Measurements from ENCODE around the gene CHFR. TPM values are rescaled to one million over a fixed set of nuclear protein-coding genes. Genes with fewer than 3 reads are reported as not detected.

The CHFR gene
- total RNA-seq, 4 donors from 2014 or later: 6.1 to 54.0 (median 21.5) TPM

GRCh38 chr12:132807295-132808092, 79.9 kb downstream of the CHFR start:
- TF ChIP-seq POLR2A (IDR thresholded peaks at IDR 0.05): no peak
- TF ChIP-seq CTCF (IDR thresholded peaks at IDR 0.05): no peak

GRCh38 chr12:132806857-132807256, 80.5 kb downstream of the CHFR start:
- no peaks in the 10 kb centered on the region for H3K4me1 ChIP-seq
- H3K27me3 ChIP-seq: no peaks in the 10 kb centered on the region
- intact Hi-C loops (cut with DNase I; ENCODE audit: low total_unique reads): no loop called here
- no peak overlapping the region for H3K4me3 ChIP-seq
- no peaks in the 10 kb centered on the region for H3K9me3 ChIP-seq
- H3K36me3 ChIP-seq: no peaks in the 10 kb centered on the region
- DNase-seq: no peak
- H3K27ac ChIP-seq: no peak overlapping the region
- TF ChIP-seq CTCF (IDR thresholded peaks at IDR 0.05): no peak
- TF ChIP-seq POLR2A (IDR thresholded peaks at IDR 0.05): no peak

More at GRCh38 chr12:132807295-132808092, 79.9 kb downstream of the CHFR start:
- Histone ChIP-seq H3K9me3 (no peaks in the 10 kb centered on the region), H3K4me3 (no peak overlapping the region), H3K27me3 (no peaks in the 10 kb centered on the region), H3K36me3 (no peaks in the 10 kb centered on the region), H3K4me1 (no peaks in the 10 kb centered on the region), H3K27ac (no peak overlapping the region)
- intact Hi-C loops (cut with DNase I; ENCODE audit: low total_unique reads): no loop called here
- DNase-seq: no peak

- Histone ChIP-seq H3K27me3 (no peaks in the 10 kb centered on the region), H3K9me3 (no peaks in the 10 kb centered on the region), H3K4me3 (no peak overlapping the region), H3K4me1 (no peaks in the 10 kb centered on the region), H3K36me3 (no peaks in the 10 kb centered on the region), H3K27ac (no peak overlapping the region)
- intact Hi-C loops (cut with DNase I; ENCODE audit: low total_unique reads): no loop called here
- TF ChIP-seq CTCF (IDR thresholded peaks at IDR 0.05): no peak
- no peak for TF ChIP-seq POLR2A (IDR thresholded peaks at IDR 0.05)
- no peak for DNase-seq
Observed at GRCh38 chr12:132804426-132804861, 83.0 kb downstream of the CHFR start.

GRCh38 chr12:132803888-132804287, 83.5 kb downstream of the CHFR start:
- DNase-seq: peak in 1 of 2 donors; percentile 66
- Histone ChIP-seq H3K4me3 (no peak overlapping the region), H3K27ac (no peak overlapping the region), H3K27me3 (no peaks in the 10 kb centered on the region), H3K36me3 (no peaks in the 10 kb centered on the region), H3K4me1 (no peaks in the 10 kb centered on the region), H3K9me3 (no peaks in the 10 kb centered on the region)
- TF ChIP-seq CTCF (IDR thresholded peaks at IDR 0.05): no peak
- TF ChIP-seq POLR2A (IDR thresholded peaks at IDR 0.05): no peak
- intact Hi-C loops (cut with DNase I; ENCODE audit: low total_unique reads): no loop called here

- DNase-seq: no peak
- no peak for TF ChIP-seq POLR2A (IDR thresholded peaks at IDR 0.05)
- no peak for TF ChIP-seq CTCF (IDR thresholded peaks at IDR 0.05)
- Histone ChIP-seq H3K4me1 (no peaks in the 10 kb centered on the region), H3K9me3 (no peaks in the 10 kb centered on the region), H3K36me3 (no peaks in the 10 kb centered on the region), H3K4me3 (no peak overlapping the region), H3K27ac (no peak overlapping the region), H3K27me3 (no peaks in the 10 kb centered on the region)
- intact Hi-C loops (cut with DNase I; ENCODE audit: low total_unique reads): no loop called here
Observed at GRCh38 chr12:132803125-132803524, 84.3 kb downstream of the CHFR start.

Measured in uterus (tissue), 4 donors.